Suppressor macrophage treated with lipopolysaccharide for 4 hours (primary cell): ENCODE data around the gene PRR30.
A peak's percentile ranks its signal among the peaks of the same experiment; 100 is the strongest.

Source experiments
- DNase-seq: peaks from one replicate; pipeline ENCODE4 v3.0.0-alpha.2; 2020

The PRR30 gene

GRCh38 chr2:27152796-27153464 is 13.7 kb upstream of the PRR30 start:
- peak; percentile 28 for DNase-seq

- DNase-seq, result no peak
These were observed 13.0 kb upstream of the PRR30 start for GRCh38 chr2:27152102-27152795.

DNA sequence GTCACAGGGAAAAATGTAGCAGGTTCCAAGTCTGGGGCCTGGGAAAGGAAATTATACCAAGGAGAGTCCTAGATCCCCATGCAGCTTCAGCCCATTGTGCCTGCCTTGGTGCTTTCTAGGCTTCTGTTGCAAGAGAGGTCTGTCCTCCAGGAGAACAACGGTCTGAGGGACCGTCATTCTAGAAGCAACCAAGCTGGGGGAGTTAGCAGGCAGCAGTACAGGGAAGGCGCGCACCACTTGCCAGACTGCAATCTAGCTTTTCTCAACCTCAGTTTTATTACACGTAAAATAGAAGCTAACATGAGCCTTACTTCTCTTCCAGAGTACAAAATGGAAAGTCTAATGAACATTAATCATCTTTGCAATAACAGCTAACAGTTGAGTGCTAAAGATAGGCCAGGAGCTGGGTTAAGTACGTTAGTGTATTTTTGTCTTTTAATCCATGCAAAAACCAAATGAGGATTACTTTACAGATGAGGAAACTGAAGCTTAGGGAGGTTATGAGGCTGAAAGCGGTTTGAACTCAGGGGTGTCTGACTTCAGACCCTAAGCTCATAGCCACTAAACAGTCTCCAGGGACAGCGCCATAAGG is 11.5 kb upstream of the PRR30 start:
- no peak for DNase-seq

DNA sequence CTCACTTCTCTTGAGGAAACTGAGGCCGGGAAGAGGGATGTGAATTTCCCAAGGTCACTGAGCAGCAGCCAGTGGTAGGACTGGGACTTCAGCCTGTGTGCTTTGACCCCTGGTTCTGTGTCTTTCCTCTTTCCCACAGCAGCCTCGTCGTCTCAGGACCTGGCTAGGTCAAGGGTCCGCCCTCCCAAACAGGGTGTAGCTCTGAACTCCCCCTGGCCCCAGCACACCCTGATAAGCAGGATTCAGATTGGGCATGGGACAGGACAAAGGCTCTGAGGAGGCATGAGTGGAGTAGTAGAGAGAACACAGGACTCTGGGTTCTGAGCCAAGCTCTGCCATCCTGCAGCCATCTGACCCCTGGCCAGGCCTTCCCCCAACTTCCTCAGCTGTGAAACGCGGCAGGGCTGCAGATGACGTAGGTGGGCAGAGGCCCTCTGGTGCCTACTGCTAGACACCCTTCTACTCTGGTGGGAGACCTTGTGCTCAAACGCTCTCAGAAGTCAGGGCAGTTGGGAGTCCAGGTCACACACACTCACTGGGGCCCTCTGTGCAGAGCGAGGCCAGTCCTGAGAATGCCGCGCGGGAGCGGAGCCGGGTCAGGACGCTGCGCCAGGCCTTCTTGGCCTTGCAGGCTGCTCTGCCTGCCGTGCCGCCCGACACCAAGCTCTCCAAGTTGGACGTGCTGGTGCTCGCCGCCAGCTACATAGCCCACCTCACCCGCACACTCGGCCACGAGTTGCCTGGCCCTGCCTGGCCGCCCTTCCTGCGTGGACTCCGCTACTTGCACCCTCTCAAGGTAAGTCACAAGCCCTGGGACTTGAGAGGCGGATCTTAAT is 10.6 kb upstream of the PRR30 start:
- no peak for DNase-seq

DNA sequence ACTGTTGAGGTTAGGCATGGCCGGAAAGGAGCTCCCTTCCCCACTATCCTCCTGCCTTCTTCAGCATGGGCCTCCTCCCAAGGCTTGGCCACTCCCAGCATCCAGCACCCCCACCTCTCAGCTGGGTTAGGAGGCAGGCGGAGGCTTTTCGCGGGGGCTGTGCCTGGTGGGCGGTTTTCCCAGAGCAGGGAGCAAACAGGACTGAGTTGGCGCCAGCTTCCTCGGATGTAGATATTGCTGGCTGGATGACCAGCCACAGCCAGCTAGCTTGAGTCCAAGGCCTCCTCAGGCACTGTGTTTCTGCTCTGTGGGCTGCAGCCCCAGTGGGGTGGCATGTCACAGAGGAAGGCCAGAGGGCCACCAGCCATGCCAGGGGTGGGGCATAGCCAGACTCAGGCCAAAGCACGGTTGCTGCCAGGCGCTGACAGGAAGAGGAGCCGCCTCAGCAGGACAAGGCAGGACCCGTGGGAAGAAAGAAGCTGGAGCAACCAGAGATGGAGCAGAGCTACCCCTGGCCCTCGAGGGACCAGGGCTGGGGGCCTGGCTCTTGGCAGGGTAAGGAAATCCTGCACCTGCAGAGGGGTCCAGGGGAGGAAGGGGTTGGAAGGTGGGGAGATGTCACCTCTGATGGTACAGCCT is 9.7 kb upstream of the PRR30 start, which contains the start of gene TCF23:
Gene TCF23 (plus strand): TSS at position 204 of the 639 bp plus-strand sequence. CDS start 130 bp downstream, at position 334.
- no peak for DNase-seq

DNA sequence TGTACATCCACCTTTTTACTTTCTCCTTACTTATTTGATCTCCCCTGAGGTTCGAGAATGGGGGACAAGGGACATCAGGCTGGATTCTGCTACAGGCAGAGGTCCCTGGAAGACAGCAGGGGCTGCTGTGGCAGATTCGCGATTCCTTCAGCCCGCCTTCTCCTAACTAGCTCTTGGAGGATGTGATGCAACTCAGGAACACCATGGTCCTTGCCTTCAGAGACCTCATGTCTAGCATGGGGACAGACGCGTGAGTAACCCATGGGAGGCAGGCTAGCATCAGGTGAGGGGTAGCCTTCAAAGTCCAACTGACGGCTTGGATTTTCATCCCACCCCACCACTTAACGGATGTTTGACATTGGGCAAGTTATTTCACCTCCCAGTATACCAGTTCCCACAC is 8.7 kb upstream of the PRR30 start:
- DNase-seq, result no peak

GRCh38 chr2:27145682-27146081 is 6.5 kb upstream of the PRR30 start:
- no peak for DNase-seq

- no peak for DNase-seq
These were observed 4.1 kb upstream of the PRR30 start for GRCh38 chr2:27143285-27143684.

- DNase-seq, result no peak
These were observed 1.1 kb downstream of the PRR30 start for GRCh38 chr2:27138111-27138510.

DNA sequence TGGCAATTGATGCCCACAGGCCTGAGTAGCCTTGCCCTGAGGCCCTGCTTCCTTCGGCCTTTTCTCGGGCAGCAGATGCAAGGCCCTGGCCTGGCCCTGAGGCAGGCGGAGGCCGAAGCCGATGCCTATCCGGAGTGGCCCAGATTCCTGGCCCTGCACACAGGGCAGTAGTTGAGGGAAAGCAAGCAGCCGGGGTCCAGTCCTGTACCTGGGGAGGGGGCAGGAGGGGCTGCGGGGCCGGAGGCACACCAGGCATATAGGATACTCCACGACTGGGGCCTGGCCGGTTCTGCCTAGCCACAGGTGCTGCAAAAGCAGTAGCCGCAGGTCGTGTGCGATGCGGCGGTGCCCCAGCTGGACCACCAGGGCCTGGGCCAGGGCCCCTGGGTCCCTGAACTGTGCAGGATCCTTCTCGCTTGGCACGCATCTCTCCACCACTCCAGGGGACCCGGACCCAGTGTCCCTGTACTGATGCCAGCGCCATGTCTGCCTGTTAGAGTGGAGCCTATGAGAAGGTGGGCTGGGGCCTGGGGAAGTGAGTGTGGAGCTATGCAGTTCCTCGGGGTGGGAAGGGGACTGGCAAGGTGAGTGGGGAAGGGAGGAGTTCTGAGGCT is 1.8 kb downstream of the PRR30 start:
- DNase-seq, result no peak

DNA sequence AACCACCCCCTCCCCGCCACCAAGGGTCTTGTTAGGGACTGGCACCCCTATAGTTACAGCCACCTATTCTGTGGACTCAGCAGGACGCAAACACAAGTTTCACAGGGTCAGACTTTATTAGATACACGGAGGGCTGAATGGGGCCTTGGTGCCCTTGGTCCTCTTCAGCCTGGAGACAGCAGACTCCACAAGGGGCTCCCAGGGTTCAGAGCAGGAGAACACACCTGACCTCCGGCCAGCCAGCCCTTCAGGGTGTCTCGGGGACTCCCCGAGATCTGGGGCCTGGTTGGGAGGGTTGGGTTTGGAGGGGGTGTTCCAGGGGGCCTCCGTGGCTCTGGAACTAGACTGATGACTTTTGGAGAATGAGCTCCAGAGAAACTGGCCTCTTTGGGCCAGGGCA is 2.5 kb downstream of the PRR30 start:
- DNase-seq, result no peak

DNA sequence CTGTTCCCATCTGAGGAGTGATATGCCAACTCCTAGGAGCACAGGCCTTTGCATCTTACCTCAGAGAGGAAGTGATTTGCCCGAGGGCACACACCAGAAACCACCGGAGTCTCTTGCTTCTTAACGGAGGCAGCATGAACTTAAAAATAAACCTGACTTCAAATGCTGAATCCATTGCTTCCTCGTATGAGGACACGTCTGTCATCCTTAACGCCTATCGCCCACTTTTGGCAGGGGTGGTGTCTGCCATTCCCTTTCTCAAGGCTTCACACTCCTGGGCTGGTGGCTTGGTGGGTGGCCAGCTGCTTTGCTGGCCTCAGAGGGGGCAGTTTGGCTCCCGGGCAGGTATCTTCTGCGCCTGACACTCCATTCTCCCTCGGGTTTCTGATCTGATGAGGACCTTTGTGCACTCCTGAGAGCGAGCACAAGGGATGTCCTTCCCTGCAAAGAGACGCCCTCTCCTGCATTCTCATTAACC is 3.7 kb downstream of the PRR30 start:
- no peak for DNase-seq

- no peak for DNase-seq
These were observed 4.3 kb downstream of the PRR30 start for GRCh38 chr2:27134781-27135477.

DNA sequence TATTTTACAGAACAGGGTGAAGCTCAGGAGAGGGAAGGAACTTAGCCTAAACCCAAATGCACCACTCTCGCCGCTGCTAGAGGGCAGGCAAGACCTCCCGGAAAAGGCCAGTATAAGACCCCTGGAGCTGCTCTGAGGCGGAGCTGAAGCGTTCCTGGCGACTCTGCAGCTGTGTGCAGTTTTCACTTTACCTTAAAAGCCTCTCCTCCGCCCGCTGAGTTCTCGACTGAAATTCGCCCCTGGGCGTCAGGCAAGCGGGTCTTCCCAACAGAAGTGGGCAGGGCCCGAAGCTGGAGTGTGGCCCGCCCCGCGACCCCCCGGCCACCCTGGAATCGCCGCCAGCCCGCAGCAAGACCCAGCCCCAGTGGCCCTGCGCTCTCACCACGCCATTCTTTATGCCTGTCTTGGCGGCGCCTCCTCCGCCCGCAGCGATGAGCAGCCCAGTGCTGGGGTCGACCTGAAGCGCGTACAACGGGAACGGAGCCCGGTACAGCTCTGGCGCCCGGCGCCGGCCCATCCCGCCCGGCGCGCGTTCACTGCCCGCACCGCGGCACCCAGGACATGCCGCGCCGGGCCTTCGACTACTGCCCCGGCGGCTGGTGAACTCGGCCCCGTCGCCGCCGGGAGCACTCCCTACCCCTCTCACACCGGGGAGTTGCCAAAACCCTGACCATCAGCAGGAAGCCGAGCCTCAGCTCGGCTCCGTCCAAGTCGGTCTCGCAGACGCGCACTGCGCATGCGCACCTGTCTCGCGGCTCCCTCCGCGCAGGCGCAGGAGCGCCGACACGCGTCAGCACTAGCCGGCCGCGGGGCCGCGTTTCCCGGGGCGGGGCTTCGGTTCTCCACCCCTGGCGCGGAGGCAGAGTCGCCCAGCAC is 5.1 kb downstream of the PRR30 start, which contains the start of gene PREB:
Gene PREB (minus strand): TSS at position 732 of the 876 bp plus-strand sequence. CDS start 215 bp downstream, at position 517.
- peak; percentile 100 for DNase-seq

DNA sequence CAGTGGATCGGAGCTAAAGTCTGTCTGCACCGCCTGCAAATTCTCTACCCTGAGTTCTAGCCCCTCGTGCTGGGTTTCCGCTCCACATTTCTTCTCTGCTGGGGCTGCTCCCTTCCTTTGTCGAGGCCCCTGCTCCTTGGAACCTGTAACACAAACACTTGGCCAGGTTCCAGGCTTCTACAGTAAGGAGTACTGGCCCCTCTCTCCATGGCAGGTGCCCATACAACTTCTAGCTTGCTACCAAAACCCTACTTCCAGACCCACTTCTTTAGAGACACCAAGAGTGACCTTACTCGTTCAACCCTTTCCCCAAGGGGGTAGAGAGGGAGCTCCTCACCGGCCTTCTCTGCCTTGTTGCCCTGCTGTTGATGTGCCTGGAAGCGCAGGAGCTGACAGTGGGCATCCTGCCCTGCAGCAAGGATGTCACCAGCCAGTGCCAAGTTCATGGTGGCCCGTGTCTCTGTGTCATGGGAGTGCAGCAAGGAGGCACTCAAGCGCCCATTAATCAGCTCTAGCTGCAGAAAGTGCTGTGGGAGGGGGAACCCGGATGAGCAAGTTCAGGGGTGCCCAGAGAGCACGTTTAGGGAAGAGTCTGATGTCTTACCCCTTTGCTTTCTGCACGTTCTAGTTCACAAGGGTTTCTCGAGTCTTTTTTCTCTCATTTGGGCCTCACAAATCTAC is 5.9 kb downstream of the PRR30 start:
- peak; percentile 30 for DNase-seq

DNA sequence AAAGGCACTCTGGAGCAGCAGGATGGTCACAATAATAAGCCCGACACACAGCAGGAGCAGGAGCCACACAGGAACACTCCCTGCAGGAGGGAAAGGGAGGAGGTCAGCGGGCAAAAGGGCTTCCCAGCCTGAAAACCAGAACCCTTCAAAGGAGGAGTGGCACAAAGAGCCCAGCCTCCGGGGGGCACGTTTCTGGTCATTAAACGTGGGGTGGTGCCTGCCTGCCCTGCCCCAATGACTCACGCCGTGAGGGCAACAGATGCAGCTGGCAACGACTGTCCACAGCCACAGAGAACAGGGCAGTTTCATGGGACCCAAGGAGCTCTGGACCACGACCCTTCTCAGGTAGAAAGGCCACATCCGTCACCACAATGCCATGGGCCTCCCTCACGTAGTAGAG is 7.8 kb downstream of the PRR30 start:
- no peak for DNase-seq

DNA sequence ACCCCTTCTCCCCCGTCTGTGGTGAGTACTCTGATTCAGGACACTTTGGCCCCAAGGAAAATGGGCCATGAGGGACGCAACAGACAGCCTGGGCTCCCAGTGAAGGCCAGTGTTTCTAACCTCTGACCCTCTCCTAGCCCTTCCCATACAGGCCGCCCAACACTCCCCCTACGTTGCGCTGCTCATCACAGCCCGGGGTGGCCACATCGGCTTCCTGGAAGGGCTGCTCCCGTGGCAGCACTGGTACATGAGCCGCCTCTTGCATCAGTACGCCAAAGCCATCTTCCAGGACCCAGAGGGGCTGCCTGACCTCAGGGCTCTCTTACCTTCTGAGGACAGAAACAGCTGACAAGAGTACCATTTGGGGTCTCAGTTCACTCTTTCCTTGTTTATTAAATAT is 8.8 kb downstream of the PRR30 start:
- no peak for DNase-seq

- DNase-seq, result no peak
These were observed 10.3 kb downstream of the PRR30 start for GRCh38 chr2:27128668-27129571.
